NCI-H748 treated with DMSO at 0.1 percent for 48 hours (cell line): ENCODE measurements around the gene ANKRD23.

Source experiments
- DNase-seq: peaks from one replicate; lab custom pipeline; 2025; lab: John Stamatoyannopoulos, UW

Gene ANKRD23

DNA sequence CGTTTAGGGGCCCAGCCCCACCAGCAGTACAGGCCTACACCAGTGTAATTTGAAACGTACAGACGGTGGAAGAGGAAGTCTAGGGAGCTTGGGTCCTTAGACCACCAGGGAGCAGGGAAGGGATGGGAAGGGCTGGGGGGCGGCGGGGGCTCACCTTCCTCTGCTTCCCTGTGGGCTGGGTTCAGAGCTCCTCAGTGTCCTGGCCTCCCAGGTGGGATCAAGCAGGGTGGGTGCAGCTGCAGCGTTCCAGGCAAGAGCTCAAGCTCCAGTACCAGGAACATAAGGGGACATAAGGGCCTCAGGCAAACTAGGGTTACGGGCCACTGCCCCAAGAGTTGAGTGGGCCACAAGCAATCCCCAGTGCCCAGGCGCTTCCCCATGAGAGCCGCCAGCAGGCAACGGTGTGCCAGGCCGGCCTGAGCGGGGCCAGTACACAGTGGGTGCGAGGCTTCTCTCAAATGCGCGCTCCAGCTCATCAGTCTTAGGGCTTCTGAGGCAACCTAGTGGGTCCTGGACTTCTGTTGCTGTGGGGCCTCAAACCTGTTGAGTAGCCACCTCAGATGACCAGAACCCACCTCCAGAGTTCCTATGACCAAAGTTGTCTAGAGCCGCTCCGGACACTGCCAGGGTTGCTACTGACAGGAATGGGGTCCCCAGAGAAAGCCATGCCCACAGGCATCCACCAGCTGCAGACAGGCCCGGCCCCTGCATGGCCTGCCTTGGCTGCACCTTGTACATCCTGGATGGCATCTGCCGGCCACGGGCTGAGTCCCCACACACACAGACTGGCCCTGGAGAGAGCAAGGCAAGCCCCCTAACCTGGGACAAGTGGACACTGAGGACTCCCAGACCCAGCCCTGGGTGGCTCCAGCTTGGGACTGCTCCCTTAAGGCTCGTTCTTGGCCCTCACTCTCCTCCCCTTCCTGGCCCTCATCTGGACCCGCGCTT lies 5.2 kb downstream of the ANKRD23 start:
- DNase-seq: no peak

DNA sequence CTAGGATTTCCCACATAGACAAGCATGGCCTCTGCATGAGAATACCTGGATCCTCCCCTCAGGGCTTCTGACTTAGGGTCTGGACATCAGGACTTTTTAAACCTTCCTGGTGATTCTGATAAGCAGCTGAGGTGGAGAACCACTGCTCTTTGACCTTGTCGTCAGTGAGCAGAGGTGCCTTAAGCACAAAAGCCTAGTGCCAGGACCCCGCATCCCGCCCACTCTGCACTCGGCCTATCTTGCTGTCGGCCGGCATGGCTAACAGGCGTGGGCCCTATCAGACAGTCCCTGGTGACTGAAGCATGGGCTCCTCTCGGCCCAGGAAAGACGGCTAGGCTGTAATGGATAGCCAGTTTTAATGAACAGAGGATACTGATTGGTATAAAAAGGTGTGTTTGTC lies 6.2 kb downstream of the ANKRD23 start:
- no peak for DNase-seq

DNA sequence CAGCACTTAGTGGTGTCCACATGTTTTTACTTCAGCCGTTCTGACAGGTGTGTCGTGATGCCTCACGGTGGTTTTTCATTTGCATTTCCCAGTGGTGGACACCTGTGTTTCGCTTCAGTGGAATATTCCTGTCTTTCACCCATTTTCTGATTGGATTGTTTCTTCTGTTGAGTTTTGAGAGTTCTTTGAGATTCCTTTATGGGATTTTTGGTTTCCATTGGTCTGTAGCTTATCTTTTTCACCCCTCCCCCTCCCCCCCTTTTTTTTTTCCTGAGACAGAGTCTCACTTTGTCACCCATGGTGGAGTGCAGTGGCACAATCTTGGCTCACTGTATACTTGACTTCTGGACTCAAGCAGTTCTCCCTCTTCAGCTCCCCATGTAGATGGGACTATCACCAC lies 8.0 kb downstream of the ANKRD23 start:
- DNase-seq: no peak

DNA sequence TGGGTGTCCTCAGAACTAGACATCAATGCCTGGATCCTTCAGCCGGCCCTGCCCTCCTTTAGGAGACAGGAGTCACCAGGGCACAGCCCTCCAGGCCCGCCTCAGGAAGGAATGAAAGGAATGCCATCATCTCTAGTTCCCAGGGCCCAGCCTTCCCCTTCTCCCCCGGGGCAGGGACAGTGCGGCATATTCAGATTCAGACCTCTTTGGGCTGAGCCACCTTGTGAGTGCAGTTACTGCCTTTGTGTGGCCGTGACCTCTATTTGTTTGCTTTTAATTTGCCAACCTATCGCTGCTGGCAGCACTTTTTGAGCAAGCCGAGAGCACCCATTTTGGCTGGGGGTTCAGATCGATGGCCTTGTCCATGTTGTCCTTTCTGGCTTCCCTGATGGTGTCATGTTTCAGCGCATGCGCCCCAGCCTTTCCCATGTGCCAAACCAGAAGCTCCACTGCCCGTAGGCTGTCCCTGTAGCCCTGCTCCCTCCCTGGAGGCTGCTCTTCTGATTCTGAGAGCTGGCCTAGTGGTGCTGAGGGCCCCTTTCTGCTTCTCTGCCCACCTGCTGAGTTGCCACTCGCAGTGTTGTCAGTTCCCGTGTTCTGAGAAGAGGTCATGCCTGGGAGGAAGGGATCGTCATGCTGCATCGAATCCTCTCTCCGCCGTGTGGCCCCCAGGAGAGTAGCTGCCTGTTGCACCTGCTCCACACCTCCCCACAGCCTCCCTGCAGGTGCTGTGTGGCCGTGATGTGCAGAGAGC lies 10.9 kb downstream of the ANKRD23 start:
- no peak for DNase-seq

DNA sequence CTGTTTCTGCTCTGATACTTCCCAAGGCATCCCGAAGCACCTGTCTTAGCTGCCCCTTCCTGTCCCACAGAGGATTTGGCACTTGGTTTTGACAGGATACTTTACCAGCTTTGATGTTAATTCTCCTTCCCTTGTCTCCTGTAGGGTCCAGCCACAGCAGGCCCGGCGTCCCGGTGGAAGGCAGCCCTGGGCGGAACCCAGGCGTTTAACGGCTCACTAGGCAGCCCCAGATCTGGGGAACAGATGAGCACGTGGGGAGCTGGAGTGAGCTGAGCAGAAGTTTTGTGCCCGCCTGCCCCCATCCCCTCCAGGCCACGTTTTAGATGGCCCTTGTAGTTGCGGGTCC lies 11.4 kb downstream of the ANKRD23 start:
- no peak for DNase-seq

DNA sequence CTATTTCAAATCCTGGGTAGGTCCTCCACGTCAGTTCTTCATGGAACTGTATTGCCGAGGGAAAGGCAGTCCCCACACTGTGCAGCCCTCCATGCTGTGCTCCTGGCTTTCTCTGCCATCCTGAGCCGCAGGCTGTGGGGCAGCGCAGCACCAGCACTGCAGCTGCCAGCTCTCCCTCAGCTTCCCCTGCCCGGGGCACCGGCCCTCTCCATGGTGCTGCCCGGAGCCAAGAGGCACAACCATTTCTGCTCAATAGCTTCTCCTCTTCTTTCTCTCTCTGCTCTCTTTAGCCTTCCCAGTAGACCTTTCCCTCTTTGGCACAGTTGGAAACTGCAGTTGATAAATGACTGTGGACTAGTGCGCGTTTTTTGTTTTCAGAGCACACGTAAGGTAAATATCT lies 12.1 kb downstream of the ANKRD23 start:
- no peak for DNase-seq

DNA sequence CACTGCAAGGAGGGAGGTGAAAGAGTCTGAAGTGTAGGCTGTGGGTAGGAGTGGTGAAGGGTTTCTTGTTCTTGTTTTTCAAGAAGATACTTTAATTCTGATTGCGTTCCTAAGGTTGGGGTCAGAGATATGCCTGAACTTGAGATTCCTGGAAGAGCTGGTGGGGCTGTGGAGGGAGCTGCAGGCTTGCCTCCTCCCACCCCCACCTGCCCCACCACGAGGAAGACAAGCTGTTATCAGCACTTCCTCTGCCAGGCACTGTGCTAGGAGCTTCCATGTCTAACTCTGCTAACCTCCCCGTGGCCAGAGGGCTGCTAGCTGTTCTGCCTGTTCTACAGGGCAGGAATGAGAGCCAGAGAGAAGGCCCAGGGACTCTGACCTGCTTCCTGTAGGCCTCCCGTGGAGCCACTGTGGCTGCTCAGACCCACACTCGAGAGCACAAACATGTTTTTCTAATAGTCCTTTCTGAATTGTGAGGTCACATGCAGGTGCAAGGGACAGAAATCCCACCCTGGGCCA lies 13.7 kb downstream of the ANKRD23 start:
- DNase-seq: no peak

DNA sequence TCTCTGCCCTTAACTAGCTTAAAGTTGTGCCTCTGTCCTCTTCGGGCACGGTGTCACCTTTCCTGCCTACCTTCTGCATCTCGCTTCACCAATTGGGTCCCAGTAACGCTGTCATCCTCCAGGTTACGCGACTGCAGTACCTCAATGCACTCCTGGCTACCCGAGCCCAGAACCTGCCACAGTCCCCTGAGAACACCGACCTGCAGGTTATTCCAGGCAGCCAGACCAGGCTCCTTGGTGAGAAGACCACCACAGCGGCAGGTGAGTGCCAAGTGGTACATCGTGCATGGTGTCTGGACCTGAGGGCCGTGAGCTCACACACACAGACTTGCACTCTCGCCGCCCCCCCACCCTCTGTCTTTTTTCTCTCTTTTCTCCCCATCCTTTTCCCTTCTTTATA lies 14.9 kb downstream of the ANKRD23 start:
- no peak for DNase-seq

DNA sequence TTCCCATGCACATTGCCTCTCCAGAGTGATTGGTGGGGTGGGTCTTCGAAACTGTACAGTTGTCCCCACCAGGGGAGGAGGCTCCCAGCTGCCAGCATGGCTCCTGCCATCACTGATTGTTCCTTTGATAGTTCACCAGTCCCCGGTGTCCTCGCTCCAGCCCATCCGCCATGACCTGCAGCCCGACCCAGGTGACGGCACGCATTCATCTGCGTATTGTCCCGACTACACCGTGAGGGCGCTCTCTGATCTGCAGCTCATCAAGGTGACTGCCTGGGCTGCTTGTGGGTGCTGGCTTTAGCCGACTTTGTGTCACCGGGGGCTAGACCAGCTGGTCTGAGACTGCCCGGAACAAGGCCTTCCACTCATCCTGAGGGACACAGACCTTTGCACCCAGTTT lies 15.4 kb downstream of the ANKRD23 start:
- DNase-seq: no peak

DNA sequence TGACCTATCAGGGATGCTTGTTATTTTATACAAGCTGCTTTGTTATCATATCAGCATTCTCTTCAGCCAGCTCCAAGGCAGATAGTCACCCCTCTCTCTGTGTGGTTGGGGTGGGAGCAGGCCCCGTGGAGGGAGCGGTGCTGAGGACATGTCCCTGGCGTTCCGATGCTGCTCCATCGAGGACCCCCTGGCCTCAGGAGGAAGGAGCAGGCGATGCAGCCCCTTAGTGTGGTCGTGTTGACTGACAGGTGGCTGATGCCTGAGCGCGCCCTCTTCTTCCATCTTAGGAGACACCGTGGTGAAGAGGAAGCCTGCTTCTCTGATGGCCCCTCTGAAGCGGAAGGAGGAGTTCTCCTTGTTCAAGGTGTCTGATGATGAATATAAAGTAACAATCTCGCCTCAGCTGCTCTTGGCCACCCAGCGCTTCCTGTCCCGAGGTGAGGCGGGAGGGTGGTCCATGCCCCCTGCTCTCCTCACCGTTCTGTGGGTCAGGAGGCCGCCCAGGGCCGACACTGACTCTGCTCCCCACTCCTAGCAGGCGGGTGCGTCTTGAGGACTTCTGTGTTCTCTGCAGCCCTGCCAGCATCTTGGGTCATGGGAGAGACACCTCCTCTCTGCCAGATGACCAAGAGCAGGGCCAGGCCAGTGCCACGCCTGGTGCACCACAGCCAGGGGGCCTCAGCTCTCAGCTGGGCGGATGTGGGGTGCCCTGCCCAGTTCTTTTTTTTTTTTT lies 17.1 kb downstream of the ANKRD23 start:
- DNase-seq: no peak

DNA sequence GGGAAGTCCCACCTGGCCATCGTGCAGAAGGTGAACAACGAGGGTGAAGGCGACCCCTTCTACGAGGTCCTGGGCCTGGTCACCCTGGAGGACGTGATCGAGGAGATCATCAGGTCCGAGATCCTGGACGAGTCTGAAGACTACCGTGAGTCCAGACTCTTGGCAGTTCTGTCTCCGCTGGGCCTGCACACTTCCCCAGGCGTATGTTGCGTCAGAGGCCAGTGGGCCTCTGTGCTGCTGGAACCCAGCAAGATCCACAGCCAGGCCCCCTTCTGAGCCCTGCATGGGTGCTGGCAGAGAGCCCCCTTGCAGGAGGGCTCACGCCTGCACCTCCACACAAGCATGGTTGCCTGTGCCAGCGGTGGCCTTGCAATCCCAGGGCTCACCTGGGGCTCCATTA lies 18.8 kb downstream of the ANKRD23 start:
- no peak for DNase-seq

DNA sequence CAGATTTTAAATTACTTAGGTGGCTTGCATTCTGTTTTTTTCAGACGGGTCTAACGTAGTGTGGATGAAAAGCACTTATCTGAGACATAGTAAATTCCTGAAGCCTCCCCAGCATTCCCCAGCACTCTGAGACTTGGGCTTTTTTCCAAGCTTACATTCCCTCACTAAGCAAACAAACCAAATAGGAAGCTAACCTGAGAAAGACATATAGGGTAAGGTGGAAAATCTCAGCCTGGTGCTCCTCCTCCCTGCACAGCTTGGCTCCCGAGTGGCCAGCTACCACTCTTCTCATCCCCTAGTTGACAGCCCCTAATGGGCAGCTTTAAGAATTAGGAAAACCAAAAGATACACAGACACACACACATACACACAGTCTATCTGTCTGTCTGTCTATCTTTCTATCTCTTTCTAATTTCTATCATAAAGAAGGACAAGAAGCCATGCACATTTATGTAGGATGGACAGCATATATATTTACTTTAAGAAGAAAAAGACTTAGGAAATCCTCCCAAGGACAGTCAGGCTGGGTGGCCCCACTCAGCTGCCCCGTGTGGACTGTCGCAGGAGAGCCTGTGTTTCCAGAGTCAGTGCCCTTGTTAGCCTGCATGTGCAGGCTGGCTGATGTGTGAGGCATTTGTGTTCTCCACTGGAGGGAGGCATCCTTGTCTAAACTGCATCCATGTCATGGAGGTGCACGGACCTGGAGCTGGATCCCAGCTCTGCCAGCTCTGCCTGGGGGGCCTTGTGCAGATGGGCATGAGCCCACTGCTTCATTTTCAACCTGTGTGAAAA lies 19.5 kb downstream of the ANKRD23 start:
- DNase-seq: no peak

DNA sequence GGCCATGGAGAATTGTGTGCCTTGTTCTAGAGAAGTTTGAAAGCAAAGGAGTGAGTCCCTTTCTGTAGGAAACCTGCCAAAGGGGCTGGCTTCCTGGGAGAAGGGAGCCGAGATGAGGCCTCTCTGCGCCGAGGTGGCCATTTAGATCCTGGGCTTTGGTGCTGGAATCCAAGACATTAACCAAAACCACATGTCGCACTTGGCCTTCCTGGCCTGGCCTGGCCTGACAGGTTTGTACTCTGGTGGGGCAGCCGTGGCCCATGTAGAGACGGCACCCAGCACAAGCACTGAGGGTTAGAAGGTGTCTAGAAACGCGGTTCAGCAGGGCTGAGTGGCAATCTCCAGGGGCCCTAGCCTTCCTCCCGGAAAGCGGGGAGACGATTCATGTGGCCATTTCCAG lies 20.6 kb downstream of the ANKRD23 start:
- no peak for DNase-seq

DNA sequence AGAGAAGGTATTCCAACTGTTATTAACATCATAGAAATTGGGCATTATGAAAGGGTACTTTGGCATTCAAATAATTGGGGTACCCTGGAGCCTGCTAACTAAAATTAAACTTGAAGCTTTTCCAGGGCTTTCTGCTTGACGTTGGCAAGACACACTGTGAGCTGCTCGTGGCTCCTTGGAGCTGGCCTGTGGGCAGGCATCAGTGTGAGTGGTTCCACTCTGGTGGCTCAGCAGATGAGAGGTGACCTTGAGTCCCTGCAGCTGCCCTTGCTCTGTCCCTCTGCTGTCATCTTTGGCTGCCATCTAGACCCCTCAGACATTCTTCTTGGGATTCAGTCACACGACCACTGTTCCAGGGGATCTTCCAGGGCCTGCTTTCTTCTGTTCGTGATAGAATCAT lies 21.0 kb downstream of the ANKRD23 start:
- no peak for DNase-seq

DNA sequence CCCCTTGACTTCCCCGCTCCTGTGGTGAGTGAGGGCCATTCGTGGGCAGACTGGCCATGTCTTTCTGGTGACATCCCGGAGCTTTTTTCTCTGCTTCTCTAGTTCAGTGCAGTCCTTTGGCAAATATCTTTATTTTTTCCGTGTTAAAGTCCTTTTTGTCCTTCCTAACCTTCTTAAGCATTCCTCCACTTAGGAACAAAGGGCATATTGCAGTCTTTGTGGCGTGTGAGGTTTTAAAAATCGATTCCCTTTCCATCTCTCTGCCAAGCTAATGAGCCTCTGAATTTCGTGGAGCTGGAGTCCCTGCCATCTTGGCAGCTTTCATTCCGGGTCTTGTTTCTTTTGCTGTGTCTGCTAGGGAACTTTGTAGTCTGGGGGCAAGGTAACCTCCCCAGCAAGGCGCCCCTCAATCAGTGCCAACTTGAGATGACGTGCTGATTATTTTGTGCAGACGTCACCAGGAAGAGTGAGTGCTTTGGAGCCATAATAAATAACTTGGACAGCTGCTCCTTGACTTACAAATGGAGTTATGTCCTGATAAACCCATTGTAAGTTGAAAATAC lies 22.6 kb downstream of the ANKRD23 start:
- DNase-seq: no peak

DNA sequence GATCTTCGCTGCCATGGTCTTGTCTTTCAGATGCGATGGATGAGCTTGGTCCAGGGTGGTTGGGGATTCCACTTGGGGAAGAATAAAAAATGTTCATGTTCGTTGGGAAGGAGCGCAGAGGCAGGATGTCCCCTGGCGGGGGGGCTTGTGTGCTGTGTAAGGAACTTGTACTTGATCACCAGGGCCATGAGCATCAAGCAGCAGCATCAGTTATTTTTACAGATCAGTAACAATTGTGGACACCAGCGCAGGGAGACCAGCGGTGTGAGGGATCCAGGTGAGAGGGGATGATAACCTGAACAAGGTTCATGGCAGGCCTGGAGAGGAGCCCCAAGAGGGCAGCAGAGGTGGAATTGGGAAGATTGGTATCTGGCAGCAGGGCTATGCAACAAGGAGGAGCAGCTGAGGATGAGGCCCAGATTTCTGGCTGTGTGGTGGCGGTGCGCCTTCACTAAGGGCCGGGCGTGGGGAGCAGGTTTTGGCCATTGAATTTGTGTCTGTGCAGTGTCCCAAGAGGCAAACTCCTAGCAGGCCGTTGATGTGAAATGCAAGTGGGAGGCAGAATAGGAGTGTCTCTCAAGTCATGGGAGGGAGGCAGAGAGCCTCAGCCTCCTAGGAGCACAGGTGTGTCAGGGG lies 23.8 kb downstream of the ANKRD23 start:
- DNase-seq: no peak

DNA sequence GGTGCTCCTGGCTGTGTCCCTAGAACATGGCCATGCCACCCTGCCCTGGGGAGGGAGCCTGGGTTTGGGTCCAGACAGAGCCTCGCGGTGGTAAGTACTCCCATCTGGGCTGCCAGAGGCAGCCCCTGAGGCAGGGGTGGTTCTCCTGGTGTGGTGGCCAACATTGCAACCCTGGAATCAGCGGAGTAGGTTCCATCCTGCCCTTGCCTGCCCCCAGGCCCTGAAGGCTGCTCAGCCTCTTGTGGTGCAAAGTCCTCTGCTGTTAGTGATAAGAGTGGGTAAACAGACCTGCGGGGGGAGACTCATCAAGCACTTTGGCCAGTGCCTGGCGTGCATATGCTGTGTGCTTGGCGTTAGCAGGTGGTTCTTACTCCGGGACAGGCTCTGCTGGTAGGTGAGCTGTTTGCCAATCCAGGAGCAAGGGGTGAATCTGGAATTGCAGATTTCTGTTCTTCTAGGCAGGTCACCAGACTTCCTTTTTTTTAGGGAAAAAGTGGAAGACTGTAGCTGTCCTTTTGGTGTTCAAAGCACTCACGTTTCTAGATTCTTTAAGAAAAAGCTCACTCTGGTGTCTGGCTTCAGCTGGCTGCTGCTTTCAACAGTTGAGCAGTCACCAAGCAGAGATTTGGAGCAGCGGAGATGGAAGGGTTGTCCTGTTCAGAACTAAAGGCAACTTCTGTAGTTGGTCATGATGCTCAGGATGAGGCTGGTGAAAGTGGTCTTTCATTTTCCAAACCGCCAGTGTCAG lies 24.5 kb downstream of the ANKRD23 start:
- DNase-seq: no peak

DNA sequence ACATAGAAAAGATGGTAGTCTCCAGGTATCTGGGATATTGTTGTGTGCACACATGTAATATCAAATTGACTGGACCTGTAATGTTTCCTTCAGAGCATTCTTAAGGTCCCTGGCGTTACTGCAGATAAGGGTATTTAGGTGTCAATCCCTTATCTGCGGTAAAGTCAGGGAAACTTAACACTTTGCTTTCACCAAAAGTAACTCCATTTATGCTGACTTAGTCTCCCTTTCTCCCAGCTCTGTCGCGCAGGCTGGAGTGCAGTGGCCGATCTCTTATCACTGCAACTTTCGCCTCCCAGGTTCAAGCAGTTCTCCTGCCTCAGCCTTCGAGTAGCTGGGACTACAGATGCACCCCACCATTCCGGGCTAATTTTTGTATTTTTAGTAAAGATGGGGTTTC lies 25.9 kb downstream of the ANKRD23 start:
- DNase-seq: no peak

DNA sequence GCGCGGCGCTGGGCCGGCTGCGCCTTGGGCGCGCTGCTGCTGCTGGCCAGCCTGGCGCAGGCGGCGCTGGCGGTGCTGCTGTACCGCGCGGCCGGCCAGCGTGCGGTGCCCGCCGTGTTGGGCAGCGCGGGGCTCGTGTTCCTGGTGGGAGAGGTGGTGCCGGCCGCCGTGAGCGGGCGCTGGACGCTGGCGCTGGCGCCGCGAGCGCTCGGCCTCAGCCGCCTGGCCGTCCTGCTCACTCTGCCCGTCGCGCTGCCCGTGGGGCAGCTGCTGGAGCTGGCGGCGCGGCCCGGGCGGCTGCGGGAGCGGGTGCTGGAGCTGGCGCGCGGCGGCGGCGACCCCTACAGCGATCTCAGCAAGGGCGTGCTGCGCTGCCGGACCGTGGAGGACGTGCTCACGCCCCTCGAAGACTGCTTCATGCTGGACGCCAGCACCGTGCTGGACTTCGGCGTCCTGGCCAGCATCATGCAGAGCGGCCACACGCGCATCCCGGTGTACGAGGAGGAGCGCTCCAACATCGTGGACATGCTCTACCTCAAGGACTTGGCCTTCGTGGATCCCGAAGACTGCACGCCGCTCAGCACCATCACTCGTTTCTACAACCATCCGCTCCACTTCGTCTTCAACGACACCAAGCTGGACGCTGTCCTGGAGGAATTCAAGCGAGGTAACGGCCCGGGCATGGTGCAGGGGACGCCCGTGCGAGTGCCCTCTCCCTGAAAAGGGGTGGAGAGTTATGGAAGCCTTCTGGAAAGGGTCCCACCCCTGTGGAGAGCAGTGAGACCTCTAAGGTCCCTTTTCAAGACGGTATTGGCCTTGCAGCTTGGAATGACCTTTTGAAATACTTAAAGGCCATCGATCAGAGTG lies 26.8 kb downstream of the ANKRD23 start:
- peak; percentile 9 for DNase-seq
